ENCODE results near the gene TECTA. TPM values are rescaled to one million over a fixed set of nuclear protein-coding genes. Genes with fewer than 3 reads are reported as not detected.
"Not testable (repeated sequence)": the region's sequence is repeated elsewhere in the genome, so short reads cannot be mapped to it uniquely, and the experiment has no call there.

Gene TECTA
- total and polyA plus RNA-seq, 2 donors (not counting 1 experiment from before 2014, with no cell fraction given) = 0.30 to 0.33 TPM

GRCh38 chr11:121236115-121237001 is 135.3 kb downstream of the TECTA start:
- H4K20me1 ChIP-seq (ENCODE audit: control insufficient read depth, extremely low read depth, insufficient read depth, low read length) = no peaks in the 10 kb centered on the region
- H3K36me3 ChIP-seq (ENCODE audit: control insufficient read depth, insufficient read depth, low read length) = no peaks in the 10 kb centered on the region
- H3K27ac ChIP-seq (ENCODE audit: insufficient read depth, low read length) = no peak overlapping the region
- no peak overlapping the region for H2AFZ ChIP-seq (ENCODE audit: low read length)
- peak in 1 of 2 donors; percentile 85 for DNase-seq (ENCODE audit: low read depth in 2 of 2)
- H3K4me2 ChIP-seq (ENCODE audit: extremely low read depth, insufficient read depth, low read length) = no peak overlapping the region
- H3K9me3 ChIP-seq (ENCODE audit: control insufficient read depth, insufficient read depth, low read depth, low read length) = no peaks in the 10 kb centered on the region
- no peaks in the 10 kb centered on the region for H3K4me1 ChIP-seq (ENCODE audit: control insufficient read depth, extremely low read depth, insufficient read depth, low read length)
- no peak for TF ChIP-seq CTCF (conservative IDR thresholded peaks at IDR 0.05 in 1 of 2, IDR thresholded peaks at IDR 0.05 in 1 of 2; ENCODE audit: low read depth in 1 of 2, low read length in 2 of 2)
- no peak for TF ChIP-seq EZH2 (IDR thresholded peaks at IDR 0.05; ENCODE audit: low read length, missing control alignments)
- H3K9ac ChIP-seq (ENCODE audit: insufficient read depth, low read length) = no peak overlapping the region
- H3K79me2 ChIP-seq (ENCODE audit: control insufficient read depth, insufficient read depth, low read length) = no peaks in the 10 kb centered on the region
- H3K4me3 ChIP-seq (replicated peaks in 1 of 4; ENCODE audit: control extremely low read depth in 1 of 4, insufficient read depth in 1 of 4, low read depth in 3 of 4, low read length in 4 of 4) = no peak overlapping the region
- H3K27me3 ChIP-seq (ENCODE audit: control insufficient read depth, insufficient read depth, low read length) = peaks cover 5% of the 10 kb centered on the region

GRCh38 chr11:121237247-121237646 is 136.2 kb downstream of the TECTA start:
- H2AFZ ChIP-seq (ENCODE audit: low read length); H3K4me3 ChIP-seq (replicated peaks in 1 of 4; ENCODE audit: control extremely low read depth in 1 of 4, insufficient read depth in 1 of 4, low read depth in 3 of 4, low read length in 4 of 4); H3K4me1 ChIP-seq (ENCODE audit: control insufficient read depth, extremely low read depth, insufficient read depth, low read length); H3K9me3 ChIP-seq (ENCODE audit: control insufficient read depth, insufficient read depth, low read depth, low read length); H3K36me3 ChIP-seq (ENCODE audit: control insufficient read depth, insufficient read depth, low read length); DNase-seq (ENCODE audit: low read depth in 2 of 2); H3K9ac ChIP-seq (ENCODE audit: insufficient read depth, low read length); H3K79me2 ChIP-seq (ENCODE audit: control insufficient read depth, insufficient read depth, low read length); H3K4me2 ChIP-seq (ENCODE audit: extremely low read depth, insufficient read depth, low read length); H3K27ac ChIP-seq (ENCODE audit: insufficient read depth, low read length); H3K27me3 ChIP-seq (ENCODE audit: control insufficient read depth, insufficient read depth, low read length); H4K20me1 ChIP-seq (ENCODE audit: control insufficient read depth, extremely low read depth, insufficient read depth, low read length): not testable (repeated sequence)

- no peak for TF ChIP-seq CTCF (conservative IDR thresholded peaks at IDR 0.05 in 1 of 2, IDR thresholded peaks at IDR 0.05 in 1 of 2; ENCODE audit: low read depth in 1 of 2, low read length in 2 of 2)
- no peak for TF ChIP-seq EZH2 (IDR thresholded peaks at IDR 0.05; ENCODE audit: low read length, missing control alignments)
- H3K27ac ChIP-seq (ENCODE audit: insufficient read depth, low read length) = no peak overlapping the region
Measured at GRCh38 chr11:121237686-121238658, 136.9 kb downstream of the TECTA start.

More at GRCh38 chr11:121237686-121238658, 136.9 kb downstream of the TECTA start:
- peak; percentile 2 to 97 for DNase-seq (ENCODE audit: low read depth in 2 of 2)
- H2AFZ ChIP-seq (ENCODE audit: low read length) = no peak overlapping the region
- H3K27me3 ChIP-seq (ENCODE audit: control insufficient read depth, insufficient read depth, low read length) = peaks cover 5% of the 10 kb centered on the region
- H3K36me3 ChIP-seq (ENCODE audit: control insufficient read depth, insufficient read depth, low read length) = no peaks in the 10 kb centered on the region
- H3K9ac ChIP-seq (ENCODE audit: insufficient read depth, low read length) = no peak overlapping the region
- no peaks in the 10 kb centered on the region for H3K9me3 ChIP-seq (ENCODE audit: control insufficient read depth, insufficient read depth, low read depth, low read length)
- H3K4me3 ChIP-seq (replicated peaks in 1 of 4; ENCODE audit: control extremely low read depth in 1 of 4, insufficient read depth in 1 of 4, low read depth in 3 of 4, low read length in 4 of 4) = no peak overlapping the region
- H3K4me1 ChIP-seq (ENCODE audit: control insufficient read depth, extremely low read depth, insufficient read depth, low read length) = no peaks in the 10 kb centered on the region
- no peaks in the 10 kb centered on the region for H3K79me2 ChIP-seq (ENCODE audit: control insufficient read depth, insufficient read depth, low read length)
- no peak overlapping the region for H3K4me2 ChIP-seq (ENCODE audit: extremely low read depth, insufficient read depth, low read length)
- no peaks in the 10 kb centered on the region for H4K20me1 ChIP-seq (ENCODE audit: control insufficient read depth, extremely low read depth, insufficient read depth, low read length)
